Islet precursor cell (in vitro differentiated cells): Measurements from ENCODE around the gene GALNT9.

Source experiments
- DNase-seq: peaks from one replicate; pipeline ENCODE4 v3.0.0-alpha.2; 2018

The GALNT9 gene

DNA sequence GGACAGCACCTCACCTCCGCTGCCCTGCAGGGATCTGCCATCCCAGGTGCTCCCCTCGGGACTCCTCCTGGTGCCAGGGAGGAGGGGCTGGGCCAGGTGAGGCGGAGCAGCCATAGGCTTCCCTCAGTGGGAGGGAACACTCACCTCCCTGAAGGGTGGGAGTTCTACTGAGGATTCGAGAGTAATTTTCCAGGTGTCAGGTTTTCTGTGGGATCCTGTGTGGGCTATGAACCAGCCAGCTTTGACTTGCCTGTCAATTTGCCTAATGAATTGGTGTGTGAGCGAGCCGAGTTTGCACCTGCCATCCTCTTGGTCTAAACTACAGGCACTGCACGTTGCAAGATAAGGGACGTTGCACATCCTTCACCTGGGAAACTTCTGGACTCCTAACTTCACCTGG, 134.8 kb downstream of the GALNT9 start:
- no peak for DNase-seq

DNA sequence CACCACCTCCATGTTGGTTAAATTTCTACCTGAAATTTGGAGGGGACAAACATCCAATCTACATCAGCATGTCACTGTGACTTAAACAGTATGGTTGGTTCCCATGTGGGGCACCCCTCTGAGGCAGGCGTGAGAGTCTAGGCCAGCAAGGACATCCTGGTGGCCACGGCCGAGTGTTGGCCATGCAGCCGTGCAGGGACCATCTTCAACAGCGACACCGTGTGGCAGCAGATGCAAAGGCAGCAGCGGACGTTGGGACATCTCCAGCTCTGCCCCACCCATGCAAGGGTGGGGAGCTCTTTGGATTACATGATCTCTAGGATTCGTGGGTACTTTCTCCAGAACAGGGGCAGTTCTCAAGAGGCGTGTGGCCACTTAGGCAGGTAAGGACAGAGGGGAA, 135.3 kb downstream of the GALNT9 start:
- no peak for DNase-seq

DNA sequence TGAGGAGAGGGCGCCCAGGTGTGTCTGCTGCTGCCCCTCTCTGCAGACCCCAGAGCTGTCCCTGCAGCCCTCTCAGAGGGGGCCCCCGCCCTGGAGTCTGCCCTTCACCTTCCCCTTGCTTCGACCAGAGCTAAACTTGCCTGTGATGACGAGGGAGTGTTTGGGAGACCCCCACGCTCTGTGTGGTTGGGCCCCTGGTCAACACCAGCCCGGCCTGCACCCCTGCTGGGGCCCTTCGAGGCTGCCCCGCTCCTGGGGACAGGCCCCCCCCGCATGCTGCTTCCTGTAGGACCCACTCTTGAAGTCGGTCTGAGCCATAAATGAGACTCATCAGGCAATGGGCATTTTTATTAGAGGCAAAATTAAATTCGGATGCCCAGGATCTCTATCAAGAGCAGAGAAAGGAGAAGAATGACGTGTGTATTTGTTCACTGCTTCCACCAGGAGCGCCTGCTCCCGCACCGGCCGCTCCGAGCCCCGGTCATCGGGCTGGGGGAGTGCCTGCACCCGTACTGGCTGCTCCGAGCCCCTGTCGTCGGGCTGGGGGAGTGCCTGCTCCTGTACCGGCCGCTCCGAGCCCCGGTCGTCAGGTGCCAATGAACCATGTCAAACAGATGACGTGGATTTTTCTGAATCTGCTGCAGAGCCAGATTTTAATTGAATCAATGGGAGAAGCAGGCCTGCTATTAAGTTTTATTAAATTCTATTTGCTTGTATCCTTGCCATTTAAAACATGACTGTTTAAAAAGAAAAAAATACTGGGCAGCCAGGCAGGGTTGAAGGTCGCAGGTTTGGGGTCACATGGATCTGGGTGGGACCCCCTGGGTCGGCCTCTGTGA, 137.5 kb downstream of the GALNT9 start:
- DNase-seq = no peak

DNA sequence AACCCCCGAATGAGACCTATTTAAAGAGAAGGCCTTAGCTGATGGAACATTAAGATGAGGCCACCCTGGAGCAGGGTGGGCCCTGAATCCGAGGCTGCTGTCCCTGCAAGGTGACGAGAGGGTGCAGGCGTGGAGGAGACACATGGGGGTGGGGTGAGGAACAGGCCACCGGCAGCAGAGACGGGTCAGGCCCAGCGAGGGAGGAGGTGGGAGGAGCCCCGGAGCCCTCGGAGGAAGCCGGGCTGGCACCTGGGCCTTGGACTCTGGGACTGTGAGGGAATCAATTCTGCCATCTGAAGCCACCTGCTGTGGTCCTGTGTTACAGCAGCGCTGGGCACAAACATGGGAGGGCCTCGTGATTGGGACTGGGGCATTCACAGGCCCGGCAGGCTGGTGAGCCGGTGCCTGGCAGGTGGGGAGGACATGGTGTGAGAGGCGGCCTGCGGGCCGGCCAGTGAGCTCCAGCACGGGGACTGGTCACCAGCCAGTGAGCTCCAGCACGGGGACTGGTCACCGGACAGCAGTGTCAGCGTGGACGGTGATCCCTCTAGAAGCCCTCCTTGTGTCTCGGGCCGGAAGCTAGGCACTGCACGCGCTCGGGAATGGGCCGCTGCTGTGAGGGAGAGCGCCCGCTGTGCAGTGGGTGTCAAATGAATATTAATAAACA, 138.4 kb downstream of the GALNT9 start:
- DNase-seq = no peak

DNA sequence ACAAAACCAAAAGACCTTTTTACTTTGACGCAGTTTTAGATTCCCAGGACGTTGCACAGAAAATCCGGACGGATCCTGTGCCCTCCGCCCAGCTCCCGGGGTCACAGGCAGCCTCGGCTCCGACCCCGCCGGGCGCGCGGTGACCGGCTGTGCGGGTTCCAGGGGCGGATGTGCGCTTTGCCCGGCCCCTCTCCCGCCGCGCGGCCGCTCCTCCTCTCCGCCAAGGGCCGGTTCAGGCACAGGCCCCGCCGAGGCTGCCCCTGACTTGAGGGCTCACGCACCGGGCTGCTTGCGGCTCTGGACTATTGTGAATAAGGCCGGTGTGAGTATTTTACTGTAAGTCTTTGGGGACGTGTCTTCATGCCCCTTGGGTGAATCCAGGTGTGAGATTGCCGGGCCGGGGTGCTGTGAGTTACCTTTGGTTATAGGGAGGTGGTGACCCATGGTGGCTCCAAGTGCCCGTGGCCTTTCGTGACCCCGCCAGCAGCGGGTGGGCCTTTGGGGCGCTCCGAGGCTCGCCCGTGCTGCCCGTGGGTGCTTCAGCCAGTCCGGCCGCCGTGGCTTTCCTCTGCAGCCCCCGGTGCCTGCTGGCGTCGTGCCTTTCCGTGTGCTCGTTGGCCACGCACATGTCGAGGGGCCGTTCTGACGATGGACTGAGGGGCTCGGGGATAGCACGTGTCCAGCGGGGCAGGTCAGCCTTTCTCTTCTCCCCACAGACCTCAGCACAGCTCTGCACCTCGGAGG, 139.2 kb downstream of the GALNT9 start:
- peak; percentile 80 for DNase-seq

DNA sequence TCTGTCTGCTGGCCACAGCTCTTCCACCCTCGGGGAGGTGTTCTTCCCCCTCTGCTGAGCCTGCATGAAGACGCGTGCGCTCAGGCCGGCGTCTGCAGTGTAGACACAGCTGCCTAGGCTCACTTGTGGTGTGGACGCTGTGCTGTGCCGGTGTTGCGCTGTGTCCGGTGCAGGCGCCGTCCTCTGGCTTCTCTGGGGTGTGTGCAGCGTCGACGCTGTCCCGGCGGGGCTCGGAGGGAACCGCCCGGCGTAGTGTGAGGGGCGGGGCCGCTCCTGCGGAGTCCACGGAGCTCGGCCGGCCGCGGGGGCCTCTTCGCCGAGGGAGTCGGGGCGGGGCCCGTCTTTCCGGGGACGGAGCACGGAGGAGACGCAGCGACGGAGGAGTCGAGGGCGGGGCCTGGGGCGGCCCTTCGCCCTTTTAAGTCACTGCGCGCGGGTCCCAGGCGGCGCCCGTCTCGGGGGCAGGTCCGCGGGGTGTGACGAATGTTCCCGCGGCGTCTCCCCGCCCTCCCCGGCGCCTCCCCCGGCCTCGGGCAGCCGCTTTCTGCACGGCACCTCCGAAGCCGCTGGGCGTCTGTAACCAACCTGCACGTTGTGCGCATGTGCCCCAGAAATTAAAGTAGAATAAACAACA, 139.9 kb downstream of the GALNT9 start:
- peak; percentile 96 for DNase-seq

DNA sequence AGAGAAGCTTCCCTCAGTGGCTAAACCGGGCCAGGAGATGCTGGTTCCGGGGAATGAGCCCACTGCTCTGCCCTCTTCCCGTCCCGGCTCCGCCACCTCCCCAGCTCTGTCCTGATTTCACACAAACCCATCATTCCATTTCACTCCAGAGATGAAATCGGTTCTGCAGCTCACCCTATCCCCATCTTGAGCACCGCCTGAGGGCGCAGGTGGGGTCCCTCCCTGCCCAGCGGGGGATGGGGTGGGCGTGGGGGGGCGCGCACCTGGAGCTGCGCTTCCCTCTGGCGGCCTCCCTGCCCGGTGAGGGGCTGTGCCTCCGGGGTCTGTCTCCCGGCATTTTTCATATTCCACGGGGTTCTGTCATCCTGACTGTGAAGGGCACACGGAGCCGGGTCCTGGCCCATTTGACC, 140.5 kb downstream of the GALNT9 start:
- no peak for DNase-seq

DNA sequence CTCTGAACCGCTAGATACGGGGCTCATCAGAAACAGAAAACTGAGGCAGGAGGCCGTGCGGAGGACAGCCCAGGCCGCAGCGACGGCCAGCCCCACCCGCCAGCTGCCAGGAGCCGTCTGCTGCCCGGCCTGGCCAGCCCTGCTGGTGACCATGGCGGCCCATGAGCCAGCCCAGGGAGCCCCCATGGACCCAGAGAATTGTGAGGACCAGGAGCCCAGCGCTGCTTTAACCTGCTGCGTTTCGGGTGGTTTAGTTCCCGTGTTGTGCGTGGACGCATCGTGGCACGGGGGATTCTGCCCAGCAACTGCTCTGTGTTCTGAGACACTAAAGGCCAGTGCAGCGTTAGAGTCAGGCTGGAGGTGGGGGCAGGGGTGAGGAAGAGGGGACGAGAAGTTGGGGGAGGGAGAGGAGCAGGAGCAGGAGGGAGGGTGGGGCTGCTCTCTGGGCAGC, 140.9 kb downstream of the GALNT9 start:
- DNase-seq = no peak

DNA sequence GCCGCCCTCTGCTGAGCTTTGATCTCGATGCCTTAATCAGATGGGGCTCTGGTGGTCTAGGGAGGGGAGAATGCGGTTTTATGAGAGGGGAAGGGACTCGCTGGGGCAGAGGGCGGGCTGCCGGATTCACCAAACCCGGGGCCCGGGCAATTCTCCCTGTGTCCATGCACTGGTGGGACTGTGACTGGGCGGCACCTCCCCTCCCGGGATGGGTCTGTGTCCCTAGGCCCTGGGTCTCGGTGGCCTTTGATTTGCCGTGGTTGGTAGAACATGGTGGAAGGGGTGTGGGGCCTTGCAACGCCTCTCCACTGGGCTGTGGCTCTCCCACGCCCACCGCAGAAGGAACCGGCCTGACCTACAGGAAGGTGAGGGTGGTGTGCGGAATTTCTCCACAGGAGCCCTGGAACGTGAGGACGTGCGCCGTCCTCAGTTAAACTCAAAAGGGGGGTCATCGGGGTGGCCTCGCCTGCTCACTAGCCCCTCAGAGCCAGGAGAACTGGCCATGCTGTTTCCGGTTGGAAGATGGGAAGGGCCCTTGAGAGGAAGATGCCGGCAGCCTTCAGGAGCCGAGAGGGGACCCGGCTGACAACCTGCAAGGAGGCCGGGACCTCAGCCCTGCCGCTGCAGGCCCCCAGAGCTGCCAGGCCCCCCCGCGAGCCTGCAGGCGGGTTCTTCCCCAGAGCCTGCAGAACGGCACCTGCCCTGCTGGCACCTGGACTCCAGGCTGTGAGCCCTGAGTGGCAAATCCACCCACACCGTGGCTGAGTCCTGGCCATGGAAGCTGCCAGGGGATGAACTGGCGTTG, 141.5 kb downstream of the GALNT9 start:
- DNase-seq = no peak

DNA sequence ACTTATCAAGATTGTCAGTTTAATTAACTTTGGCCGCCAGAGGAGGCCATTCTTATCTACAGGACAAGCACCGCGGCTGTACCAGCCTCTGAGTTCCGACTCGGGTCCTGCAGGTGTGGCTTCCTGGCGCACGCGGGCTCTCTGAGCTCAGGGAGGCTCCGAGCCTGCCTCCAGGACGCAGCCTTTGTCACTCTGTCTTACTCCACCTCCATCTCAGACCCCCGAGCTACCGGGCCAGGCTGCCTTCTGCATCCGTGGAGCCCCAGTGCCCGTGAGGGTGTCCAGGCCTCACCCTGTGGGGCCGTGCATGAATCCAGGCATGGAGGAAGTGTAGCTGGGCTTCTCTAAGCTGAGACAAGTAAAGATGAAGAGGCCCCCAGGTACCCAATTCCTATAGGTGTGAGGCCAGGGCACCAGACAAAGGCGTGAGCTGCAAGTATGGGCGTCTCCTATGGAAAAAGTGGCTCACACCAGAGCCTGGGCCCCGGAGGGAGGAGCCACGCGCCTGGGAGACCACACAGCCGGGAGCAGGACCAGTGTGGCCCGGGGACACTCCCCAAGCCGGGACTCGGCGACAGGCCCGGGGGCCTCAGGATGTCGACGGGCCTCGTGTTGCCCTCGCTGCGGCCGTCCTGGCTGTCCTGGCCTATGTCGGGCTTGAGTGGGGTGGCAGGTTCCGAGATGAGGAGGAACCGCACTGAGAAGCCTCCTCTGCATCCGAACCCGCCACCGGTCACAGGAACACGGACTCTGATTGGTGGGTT, 142.3 kb downstream of the GALNT9 start:
- no peak for DNase-seq

DNA sequence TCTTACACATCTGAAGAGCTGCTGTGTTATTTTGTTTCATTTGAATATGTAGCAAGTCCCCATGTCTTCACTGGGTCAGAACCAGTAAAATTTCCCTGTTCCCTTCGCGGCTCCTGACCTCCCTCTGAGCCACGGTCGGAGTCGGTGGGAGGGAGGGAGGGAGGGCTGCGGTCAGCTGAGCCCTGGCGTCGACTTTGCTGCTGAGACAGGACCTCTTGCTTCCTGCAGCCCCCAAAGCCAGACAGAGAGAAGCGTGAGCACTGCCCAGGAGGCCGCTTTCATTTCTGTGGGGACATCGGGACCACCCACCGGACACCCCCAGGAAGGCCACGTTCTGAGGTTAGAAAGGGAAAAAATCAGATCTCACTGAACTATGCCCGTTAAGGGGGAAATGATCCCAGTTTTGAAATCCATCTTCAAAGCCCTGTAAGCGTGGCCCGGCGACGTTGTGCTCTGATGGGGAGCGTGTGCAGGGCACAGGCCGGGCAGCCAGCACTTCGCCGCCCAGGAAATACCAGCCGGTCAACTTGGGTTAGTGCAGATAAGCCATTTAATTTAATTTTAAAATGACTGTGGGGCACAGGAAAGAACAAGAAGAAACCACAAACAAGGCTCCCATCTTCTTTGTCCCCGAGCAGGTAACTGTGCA, 143.1 kb downstream of the GALNT9 start:
- no peak for DNase-seq

DNA sequence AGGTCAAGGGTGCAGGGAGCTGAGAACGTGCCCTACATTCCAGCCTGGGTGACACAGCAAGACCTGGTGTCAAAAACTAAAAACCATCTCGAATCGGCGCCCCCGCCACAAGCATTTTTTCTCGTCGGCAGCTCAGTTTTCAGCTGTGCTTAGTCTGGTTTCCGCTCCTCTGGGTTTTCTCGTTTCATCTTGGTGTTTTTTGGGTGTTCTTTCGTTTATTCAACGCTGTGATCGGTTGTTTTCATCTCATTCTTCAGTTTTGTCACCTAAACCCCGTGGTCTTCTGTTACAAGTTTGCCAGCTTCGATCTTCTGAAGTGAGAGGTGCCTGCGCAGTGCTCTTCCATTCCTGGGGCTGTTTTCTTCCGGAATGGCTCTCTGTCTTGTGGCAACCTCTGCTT, 143.7 kb downstream of the GALNT9 start:
- DNase-seq = no peak

DNA sequence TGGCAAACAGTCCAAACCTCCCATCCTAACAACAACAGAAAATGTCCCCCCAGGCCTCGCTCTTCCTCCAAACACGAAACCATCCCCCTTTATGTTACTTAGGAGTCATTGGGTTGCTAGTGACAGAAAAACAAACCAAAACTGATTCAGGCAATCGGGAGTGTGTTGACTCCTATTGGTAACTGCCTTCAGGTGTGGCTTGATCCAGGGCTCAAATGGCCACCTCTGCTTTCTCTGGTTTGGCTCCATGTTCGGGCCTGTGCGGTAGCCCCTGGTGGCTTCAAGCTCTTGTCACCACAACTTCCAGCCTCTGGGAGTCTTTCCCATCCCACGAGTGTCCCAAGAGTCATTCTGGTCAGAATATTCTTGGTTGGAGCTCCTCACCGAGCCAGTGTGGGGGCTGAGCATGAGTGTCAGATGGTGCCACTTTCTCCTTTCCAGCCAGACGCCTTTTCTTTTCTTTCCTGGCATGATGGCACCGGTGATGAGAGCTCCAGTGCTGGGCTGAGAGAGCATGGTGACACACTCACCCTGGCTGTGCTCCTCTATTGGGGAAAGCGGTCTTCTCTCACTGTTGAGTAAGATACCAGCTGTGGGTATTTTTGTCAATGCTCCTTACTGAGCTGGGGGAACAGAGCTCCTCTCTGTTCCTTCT, 146.6 kb downstream of the GALNT9 start:
- DNase-seq = no peak

DNA sequence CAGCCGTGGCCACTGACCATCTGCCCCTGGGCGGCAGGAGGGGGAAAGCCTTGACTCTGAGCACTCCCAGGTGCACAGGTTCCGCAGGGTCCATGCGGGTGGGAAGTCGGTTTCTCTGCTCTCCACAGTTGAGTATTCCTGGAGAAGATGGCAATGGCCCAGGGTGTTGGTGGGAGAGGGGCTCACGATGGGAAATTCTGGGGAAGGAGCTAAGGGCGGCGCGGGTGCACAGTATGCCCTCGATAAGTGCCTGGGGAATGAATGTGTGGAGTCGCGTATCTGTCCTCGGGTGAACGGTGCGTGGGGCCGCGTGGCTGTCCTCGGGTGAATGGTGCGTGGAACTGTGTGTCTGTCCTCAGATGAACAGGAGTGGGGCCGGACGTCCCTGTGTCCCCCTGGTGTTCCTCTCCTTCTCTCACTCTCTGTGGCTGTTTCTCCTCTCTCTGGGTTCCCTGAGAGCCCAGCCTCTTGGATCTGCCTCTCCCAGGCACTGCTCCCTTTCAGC, 147.1 kb downstream of the GALNT9 start:
- no peak for DNase-seq

DNA sequence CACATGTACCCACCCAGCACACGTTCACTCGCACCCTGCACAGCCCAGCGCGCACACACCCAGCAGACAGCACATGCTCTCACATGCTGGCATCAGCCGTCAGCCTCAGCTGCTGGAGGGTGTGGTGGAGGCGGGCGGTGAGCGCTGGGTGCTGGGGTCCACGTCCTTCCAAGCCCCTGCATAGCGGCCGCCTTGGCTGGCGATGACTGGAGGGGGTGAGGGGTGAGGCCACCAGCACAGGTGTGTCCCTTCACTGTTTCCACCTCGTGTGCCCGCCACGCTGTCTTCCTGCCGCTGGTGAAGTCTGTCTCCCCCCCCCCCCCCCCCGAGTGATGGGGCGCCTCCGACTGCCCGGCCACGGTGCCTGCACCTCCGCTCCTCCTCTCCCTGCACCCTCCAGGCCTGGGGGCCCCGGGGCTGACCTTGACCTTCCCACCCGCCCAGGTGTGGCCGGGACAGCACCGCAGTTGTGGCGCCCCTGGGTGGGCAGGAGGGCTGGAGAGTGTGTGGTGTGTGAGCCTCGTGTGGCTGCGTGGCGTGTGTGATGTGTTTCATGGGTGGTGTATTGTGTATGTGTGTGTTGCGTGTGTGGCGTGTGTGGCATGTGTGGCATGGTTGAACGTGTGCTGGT, 147.7 kb downstream of the GALNT9 start:
- DNase-seq = no peak

DNA sequence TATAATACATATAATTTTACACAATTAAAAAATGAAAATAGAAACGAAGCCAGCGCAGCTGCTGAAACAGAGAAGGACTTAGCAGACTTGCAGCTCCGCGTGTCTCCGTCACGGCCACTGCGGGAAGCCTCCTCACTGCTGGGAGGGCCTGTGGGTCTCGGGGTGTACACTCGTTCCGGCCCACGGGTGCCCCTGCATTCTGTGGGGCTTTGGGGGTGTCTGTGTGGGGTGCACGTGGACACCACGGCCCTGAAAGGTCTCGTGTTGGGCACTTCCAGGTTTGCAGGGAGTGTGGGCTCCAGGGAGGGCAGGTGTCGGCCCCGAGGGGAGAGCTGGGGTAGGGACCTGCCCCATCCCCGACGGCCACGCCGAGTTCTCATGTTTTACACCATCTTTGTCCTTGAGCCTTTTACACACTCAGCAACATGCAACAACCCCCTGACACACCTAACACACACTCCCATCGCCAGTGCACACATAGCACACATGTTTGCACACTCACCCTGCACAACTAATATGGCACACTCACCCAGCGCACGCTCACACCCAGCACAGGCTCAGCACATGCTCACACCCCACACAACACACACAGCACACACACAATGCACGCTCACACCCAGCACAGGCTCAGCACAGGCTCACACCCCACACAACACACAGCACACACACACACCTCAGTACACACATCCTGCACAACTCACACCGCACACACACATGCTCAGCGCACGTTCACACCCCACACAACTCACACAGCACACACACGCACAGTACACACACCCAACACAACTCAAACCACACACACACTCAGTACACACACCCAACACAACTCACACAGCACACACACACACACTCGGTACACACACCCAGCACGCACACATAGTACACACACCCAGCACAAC, 148.5 kb downstream of the GALNT9 start:
- DNase-seq = no peak

DNA sequence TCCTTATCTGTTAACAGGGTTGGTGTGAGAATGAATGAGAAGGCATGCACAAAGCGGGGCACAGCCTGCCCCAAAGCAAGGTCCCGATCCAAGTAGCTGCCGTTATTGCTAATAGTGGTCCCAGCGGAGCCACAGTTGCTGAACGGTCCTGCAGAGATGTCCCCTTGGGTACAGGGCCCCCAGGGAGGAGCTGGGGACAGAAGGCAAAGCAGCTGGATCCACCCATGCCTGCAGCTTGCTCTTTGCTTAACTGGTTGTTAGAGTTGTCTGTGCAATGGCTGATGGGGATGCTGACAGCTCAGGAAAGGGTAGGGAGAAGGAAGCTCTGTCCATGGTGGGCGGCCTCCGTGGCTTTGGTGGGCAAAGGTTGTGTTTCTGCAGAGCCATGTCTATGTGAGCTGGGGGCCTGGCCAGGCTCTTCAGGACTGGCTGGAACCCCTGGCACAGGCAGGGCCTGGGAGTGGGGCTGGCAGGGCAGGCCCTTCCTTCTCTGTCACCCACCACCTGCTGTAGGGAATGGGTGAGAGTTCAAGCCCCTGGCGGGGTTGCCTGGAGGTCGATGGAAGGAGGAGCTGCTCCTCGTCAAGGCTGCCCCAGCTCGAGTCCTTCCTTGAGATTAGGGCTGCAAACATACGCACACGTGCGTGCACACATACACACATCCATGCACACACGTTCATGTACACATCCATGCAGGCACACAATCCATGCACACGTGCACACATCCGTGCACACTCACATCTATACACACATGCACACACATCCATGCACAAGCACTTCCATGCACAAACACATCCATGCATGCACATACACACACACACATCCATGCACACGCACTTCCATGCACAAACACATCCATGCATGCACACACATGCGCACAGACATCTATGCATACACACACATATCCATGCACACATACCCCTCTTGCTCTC, 149.7 kb downstream of the GALNT9 start:
- no peak for DNase-seq
